ENCODE measurements around the gene PIBF1.
"Not testable (repeated sequence)": the region's sequence is repeated elsewhere in the genome, so short reads cannot be mapped to it uniquely, and the experiment has no call there.

Gene PIBF1, protein sequence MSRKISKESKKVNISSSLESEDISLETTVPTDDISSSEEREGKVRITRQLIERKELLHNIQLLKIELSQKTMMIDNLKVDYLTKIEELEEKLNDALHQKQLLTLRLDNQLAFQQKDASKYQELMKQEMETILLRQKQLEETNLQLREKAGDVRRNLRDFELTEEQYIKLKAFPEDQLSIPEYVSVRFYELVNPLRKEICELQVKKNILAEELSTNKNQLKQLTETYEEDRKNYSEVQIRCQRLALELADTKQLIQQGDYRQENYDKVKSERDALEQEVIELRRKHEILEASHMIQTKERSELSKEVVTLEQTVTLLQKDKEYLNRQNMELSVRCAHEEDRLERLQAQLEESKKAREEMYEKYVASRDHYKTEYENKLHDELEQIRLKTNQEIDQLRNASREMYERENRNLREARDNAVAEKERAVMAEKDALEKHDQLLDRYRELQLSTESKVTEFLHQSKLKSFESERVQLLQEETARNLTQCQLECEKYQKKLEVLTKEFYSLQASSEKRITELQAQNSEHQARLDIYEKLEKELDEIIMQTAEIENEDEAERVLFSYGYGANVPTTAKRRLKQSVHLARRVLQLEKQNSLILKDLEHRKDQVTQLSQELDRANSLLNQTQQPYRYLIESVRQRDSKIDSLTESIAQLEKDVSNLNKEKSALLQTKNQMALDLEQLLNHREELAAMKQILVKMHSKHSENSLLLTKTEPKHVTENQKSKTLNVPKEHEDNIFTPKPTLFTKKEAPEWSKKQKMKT

DNA sequence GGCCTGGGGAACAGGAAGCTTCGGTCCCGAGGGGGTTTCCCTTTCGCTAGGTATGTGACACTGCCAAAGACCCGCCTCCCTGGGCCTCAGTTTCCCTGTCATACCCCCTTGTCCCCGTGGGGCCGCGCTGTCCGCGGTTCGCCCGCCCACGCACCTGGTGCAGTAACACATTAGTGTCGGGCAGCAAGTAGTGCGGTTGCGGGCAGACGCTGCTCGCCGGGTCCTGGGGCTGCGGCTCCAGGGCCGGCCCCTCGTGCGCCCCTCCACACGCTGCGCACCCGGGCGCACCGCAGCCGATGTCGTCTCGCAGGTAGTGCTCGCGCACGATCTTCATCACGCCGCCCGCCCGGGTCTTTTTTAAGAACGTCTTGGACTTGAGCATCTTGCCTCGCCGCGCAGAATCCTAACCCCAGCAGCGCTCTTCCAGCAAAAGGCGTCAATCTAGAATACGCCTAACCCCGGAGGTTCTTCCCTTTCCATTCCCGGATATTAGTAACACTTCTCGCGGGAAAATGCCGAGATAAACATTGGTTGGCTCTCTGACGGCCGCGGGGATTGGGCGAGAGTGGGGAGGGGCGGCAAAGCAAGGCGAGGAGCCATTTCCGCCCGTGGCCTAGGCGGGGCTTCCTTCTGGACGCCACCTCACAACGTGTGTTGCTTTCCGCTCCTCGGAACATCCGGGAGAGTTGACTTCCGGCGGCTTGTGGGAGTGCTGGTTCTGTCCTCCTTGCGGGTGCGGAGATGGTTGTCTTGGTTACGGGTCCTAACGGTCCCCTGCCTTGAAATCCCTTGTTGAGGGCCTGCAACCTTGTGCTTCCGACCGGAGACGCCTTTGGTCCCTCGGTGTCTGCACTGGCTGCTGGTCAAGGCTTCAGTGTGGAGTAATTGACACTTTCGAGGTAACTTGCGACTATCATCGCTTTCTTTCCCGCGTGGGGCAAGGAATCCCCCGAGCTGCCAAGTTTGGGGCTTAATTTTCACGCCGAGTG lies at the start of gene PIBF1, which contains the start of gene DIS3:
Gene PIBF1 (plus strand): TSS at position 683 of the 989 bp plus-strand sequence. CDS start 1,337 bp downstream, outside the sequence.
Gene DIS3 (minus strand): TSS at position 450 of the 989 bp plus-strand sequence. CDS start 68 bp downstream, at position 382.
- DNase-seq, result peak; percentile 92

DNA sequence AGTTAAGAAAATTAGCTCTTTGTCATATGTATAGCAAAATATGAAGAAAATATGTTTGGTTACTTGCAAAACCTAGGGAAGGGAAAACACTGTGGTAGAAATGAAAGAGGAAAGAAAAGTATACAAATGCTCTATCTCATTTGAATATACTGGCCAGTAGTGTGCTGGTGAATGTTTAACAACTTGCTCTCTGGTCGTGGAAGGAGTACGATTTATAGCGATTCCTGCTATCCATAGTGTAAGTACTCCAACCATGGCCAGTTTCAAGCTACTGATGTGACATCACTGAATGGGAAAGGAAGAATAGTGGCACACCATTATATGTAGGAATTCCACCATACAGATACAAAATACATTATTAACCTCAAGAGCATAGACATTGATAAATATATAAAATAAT lies 44.9 kb upstream of the PIBF1 start:
- no peak for DNase-seq

DNA sequence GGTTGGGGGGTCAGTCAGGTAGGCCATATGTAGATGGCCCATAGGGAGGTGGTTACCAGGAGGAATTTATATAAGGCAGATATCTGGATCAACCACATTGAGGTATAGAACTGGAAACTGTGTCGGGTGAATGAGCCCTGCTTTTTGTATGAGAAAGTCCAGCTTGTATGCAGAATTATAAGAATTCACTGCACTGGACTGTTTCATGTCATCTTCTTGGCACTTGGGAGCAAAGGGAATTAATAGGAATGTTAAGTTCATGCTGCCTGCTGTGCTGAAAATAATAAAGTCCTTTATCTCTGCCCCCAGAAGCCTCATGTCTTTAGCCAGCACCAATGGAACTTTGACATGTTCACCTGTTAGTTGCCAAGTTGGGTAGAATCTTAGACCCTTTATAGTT lies 41.9 kb upstream of the PIBF1 start:
- no peak for DNase-seq

- no peak for DNase-seq
These were observed 36.7 kb upstream of the PIBF1 start for GRCh38 chr13:72745260-72745659.

DNA sequence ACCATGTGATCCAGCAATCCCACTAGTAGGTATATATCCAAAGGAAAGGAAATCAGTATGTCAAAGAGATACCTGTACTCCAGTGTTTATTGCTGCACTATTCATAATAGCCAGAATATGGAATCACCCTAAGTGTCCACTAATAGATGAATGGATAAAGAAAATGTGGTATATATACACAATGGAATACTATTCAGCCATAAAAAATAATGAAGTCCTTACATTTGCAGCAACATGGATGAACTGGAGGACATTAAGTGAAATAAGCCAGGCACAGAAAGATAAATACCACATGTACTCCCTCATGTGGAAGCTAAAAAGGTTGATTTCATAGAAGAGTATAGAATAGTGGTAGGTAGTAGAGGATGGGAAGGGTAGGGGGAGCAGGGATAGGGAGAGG lies 30.7 kb upstream of the PIBF1 start:
- no peak for DNase-seq

DNA sequence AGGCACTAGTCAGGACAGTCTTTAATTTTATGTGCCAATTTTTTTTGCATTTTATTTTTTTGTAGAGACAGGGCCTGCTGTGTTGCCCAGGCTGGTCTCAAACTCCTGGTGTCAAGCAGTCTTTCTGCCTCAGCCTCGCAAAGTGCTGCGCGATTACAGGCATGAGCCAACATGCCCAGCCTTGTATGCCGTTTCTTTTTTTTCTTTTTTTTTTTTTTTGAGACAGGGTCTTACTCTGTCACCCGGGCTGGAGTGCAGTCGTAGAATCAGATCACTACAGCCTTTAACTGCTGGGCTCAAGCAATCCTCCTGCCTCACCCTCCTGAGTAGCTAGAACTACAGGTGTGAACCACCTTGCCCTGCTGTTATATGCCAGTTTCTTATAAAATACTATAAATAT lies 27.8 kb upstream of the PIBF1 start:
- no peak for DNase-seq

DNA sequence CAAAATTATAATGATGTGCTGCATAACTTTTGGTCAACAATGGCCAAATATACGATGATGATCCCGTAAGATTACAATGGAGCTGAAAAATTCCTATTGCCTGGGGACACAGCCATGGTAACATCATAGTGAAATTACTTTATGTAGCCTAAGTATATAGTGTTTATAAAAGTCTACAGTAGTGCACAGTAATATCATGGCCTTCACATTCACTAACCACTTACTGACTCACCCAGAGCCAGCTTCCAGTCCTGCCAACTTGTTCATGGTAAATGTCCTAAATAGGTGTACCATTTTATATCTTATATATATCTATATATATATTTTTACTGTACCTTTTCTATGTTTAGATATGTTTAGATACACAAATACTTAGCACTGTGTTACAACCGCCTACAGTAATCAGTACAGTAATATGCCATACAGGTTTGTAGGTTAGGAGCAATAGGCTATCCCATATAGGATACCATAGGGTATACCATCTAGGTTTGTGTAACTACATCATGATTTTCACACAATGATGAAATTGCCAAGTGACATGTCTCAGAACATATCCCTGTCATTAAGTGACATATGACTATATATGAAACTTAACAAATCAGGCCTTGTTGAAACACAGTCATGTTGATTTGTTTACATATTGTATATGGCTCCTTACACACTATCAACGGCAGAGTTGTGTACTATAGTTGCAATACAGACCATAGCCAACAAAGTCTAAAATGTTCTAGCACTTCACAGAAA lies 24.0 kb upstream of the PIBF1 start:
- DNase-seq, result no peak

- DNase-seq, result no peak
These were observed 21.7 kb upstream of the PIBF1 start for GRCh38 chr13:72760189-72760588.

- no peak for DNase-seq
These were observed 18.5 kb upstream of the PIBF1 start for GRCh38 chr13:72763411-72763810.

DNA sequence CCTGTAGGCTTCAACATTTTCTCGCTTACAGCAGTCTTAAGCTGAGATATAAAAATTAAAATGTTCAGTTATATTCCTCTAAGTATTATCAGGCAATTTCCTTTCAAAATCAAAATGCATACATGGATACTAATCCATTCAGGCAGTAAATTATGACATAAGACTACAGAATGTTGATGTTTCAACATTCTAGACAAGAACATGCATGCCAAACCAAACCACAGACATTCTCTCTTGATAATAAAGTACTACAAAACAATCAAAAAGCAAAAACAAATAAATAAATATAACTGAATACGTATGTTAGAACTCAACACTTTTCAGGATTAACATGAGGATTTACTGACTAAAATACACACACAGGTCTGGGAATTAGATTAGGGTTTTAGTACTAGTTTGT lies 7.9 kb upstream of the PIBF1 start:
- DNase-seq, result no peak

- DNase-seq, result no peak
These were observed 784 bp downstream of the PIBF1 start for GRCh38 chr13:72782717-72783116.

DNA sequence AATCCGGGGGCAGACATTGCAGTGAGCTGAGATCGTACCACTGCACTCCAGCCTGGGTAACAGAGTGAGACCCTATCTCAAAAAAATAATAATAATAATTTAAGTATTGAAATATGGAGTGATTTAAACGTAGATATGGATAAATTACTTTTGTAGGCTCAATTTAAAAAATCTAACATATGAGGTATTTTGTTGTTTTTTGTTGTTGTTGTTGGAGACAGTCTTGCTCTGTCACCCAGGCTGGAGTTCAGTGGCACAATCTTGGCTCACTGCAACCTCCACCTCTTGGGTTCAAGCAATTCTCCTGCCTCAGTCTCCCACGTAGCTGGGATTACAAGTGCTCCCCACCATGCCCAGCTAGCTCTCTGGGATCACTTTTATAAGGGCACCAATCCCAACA lies 2.7 kb downstream of the PIBF1 start:
- not testable (repeated sequence) for DNase-seq

- no peak for DNase-seq
These were observed 6.9 kb downstream of the PIBF1 start for GRCh38 chr13:72788831-72789230.

GRCh38 chr13:72792640-72793039 lies 10.7 kb downstream of the PIBF1 start:
- no peak for DNase-seq

DNA sequence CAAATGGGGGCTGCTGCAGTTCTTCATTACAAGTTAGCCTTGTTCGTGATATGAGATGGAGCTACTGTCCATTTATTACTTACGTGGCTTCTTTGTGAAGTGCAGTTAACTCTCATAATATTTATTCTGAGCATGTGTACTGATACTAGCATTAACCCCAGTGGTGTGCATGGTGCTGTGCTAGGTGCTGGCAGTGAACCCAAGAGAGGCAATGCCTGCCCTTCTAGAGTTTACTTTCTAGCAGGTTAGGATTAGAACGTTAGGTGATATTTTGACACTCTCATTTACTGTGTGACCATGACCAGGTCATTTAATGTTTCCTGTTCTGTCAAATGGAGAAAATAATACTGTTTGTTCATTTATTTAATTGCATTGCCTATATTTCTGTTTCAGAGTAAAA lies 16.9 kb downstream of the PIBF1 start:
- DNase-seq, result no peak

- DNase-seq, result no peak
These were observed 22.4 kb downstream of the PIBF1 start for GRCh38 chr13:72804301-72804700.

GRCh38 chr13:72805676-72806346 lies 23.9 kb downstream of the PIBF1 start:
- DNase-seq, result no peak

GRCh38 chr13:72806514-72806913 lies 24.6 kb downstream of the PIBF1 start:
- not testable (repeated sequence) for DNase-seq

DNA sequence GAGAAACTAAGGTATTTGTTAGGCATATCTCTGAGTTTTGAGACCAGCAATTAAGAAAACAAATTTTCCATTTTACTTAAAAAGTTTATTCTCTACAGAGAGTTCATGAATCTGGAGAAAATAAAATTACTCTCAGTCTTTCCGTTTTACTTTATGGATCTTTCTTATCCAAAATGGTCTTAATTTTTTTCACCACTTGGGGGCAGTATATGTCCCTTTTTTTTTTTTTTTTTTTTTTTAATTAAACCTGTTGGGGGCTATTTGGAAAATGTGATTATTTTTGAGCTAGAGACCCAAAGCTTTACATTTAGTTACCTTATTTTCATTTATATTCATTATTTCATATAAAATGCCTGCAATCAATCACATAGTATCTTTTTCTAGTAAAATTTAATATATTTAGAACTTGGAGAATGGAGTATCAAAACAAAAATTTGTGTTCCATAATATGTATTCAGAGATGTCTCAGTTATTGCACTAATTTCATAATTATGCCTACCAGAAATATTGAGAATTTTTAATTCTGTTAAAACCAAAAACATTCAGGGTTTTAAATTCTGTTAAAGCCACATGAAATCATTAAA lies 27.1 kb downstream of the PIBF1 start:
- DNase-seq, result no peak

DNA sequence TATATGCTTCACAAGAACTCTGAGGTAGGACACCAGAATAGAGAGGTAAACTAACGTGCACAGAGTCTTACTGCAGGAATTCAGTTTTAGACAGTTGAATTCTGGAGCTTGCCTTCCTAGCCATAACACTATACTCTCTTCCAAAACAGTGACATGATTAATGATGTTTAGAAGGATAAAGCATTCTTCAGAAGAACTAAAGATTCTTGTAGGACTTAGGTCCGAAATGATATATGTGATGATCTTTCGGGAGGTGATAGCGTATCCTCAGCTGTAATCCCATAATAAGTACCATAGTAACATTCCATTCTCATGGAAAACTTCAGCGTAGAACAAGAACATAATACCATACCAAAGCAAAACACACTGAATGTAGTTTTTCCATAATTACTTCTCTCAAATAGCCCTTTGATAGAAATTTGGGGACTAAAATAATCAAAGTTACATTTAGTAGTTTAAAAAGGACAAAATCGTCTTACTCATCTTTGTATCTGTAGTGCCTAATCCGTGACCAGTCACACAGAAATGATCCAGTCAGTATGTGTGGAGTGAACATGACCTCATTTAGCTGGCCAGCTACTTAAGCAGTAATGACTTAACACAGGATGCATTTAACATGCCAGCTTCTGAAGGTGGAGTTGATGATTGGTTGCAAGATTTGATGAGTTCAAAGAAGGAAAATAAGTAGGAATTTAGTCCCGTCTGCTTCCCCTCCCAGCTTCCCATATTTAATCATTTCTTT lies 38.4 kb downstream of the PIBF1 start:
- no peak for DNase-seq

All from SHP77 treated with DMSO at 0.1 percent for 48 hours (cell line).